Fibroblast of lung (primary cell): ENCODE measurements around the gene PRAF2. TPM values are rescaled to one million over a fixed set of nuclear protein-coding genes. Genes with fewer than 3 reads are reported as not detected.

ENCODE experiments used
- DNase-seq, 2 donors: peaks; one replicate each; pipeline versions ENCODE4 v3.0.0 to v3.0.0-alpha.2; 2010; ENCODE audit warnings: low read depth in 2 of 2
- H2AFZ ChIP-seq: 2 replicates; pipeline ENCODE4 v1.5.1; 2012; ENCODE audit warnings: low read length, control low read depth, inconsistent platforms
- H3K27ac ChIP-seq: 2 replicates; pipeline ENCODE4 v1.5.1; 2011; ENCODE audit warnings: low read length, control low read depth; ENCODE audit not compliant: insufficient read depth
- H3K27me3 ChIP-seq: 2 replicates; pipeline ENCODE4 v1.5.1; 2011; ENCODE audit warnings: mild to moderate bottlenecking, low read length; ENCODE audit not compliant: control insufficient read depth, insufficient read depth
- H3K36me3 ChIP-seq: 2 replicates; pipeline ENCODE4 v1.5.1; 2011; ENCODE audit warnings: low read length; ENCODE audit not compliant: control insufficient read depth, insufficient read depth
- H3K4me1 ChIP-seq: 2 replicates; pipeline ENCODE4 v1.5.1; 2011; ENCODE audit warnings: low read length; ENCODE audit not compliant: control insufficient read depth, insufficient read depth; ENCODE audit errors: extremely low read depth
- H3K4me2 ChIP-seq: 2 replicates; pipeline ENCODE4 v1.5.1; 2011; ENCODE audit warnings: low read length, control low read depth; ENCODE audit not compliant: insufficient read depth; ENCODE audit errors: extremely low read depth
- H3K4me3 ChIP-seq, 4 experiments: fragments of 200-600 bp in 1 of 4; sonication (generic) in 1 of 4; replicated peaks in 1 of 4; 2 replicates each; pipeline ENCODE4 v1.5.1; 2011 to 2016; ENCODE audit warnings: low read length in 4 of 4, low read depth in 3 of 4, mild to moderate bottlenecking in 3 of 4, control low read depth in 2 of 4, inconsistent platforms in 1 of 4, mixed read lengths in 1 of 4; ENCODE audit not compliant: insufficient read depth in 1 of 4; ENCODE audit errors: control extremely low read depth in 1 of 4
- H3K79me2 ChIP-seq: 2 replicates; pipeline ENCODE4 v1.5.1; 2012; ENCODE audit warnings: mild to moderate bottlenecking, low read length, inconsistent platforms; ENCODE audit not compliant: control insufficient read depth, insufficient read depth
- H3K9ac ChIP-seq: 2 replicates; pipeline ENCODE4 v1.5.1; 2011; ENCODE audit warnings: mild to moderate bottlenecking, low read length, control low read depth; ENCODE audit not compliant: insufficient read depth
- H3K9me3 ChIP-seq: 2 replicates; pipeline ENCODE4 v1.5.1; 2012; ENCODE audit warnings: low read depth, low read length; ENCODE audit not compliant: control insufficient read depth, insufficient read depth
- H4K20me1 ChIP-seq: 2 replicates; pipeline ENCODE4 v1.5.1; 2011; ENCODE audit warnings: low read length; ENCODE audit not compliant: control insufficient read depth, insufficient read depth; ENCODE audit errors: extremely low read depth
- EZH2 ChIP-seq: IDR thresholded peaks from 2 replicates; pipeline ENCODE4 v1.5.1; 2012; ENCODE audit warnings: low read length, control low read depth, mild to moderate bottlenecking; ENCODE audit errors: missing control alignments
- polyA plus RNA-seq, 2 donors: library from polyadenylated mRNA; depleted of rRNA in 1 of 2; stranded (reverse) in 1 of 2; unstranded in 1 of 2; fragments of >200 nt; gene quantifications; 2 replicates each; pipeline ENCODE4 v1.2.1, GENCODE V29; 2011 to 2012; ENCODE audit warnings: missing spikeins in 1 of 2
- total RNA-seq: library from RNA; depleted of rRNA; stranded (reverse); fragments of >200 nt; gene quantifications from 2 replicates; pipeline ENCODE4 v1.2.1, GENCODE V29; 2014
- TF ChIP-seq, protein P1 (sequence below), 2 donors: IDR thresholded peaks in 1 of 2; conservative IDR thresholded peaks in 1 of 2; 1 replicate in 1 of 2; 2 replicates in 1 of 2; pipeline ENCODE4 v1.5.1; 2011 to 2012; ENCODE audit warnings: low read length in 2 of 2, control low read depth in 1 of 2, inconsistent platforms in 1 of 2, low read depth in 1 of 2, mild to moderate bottlenecking in 1 of 2

The PRAF2 gene
- total and polyA plus RNA-seq, 2 donors (not counting 1 experiment from before 2014, with no cell fraction given), result 11.9 to 33.1 TPM

DNA sequence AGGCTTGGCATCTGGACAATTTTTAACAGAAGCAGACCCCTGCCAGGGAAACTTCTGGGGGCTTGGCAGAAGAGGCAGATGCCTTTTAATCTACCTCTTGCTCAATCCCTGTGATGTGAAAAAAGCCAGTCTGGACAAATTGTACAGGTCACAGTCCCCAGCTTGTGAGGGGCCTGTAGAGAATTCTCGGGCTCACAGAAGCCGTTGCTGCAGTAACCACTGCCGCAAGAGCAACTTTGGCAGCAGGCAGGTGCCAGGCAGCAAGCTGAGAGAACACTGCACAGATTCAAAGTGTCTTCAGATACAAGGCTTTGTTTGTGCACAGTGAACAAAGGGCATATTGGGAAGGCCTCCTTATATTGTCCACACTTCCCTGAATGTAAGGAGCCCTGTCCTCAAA, 38.0 kb upstream of the PRAF2 start:
- no peaks in the 10 kb centered on the region for H3K79me2 ChIP-seq
- DNase-seq, result no peak
- no peaks in the 10 kb centered on the region for H4K20me1 ChIP-seq
- no peaks in the 10 kb centered on the region for H3K27me3 ChIP-seq
- TF ChIP-seq, protein P1, sequence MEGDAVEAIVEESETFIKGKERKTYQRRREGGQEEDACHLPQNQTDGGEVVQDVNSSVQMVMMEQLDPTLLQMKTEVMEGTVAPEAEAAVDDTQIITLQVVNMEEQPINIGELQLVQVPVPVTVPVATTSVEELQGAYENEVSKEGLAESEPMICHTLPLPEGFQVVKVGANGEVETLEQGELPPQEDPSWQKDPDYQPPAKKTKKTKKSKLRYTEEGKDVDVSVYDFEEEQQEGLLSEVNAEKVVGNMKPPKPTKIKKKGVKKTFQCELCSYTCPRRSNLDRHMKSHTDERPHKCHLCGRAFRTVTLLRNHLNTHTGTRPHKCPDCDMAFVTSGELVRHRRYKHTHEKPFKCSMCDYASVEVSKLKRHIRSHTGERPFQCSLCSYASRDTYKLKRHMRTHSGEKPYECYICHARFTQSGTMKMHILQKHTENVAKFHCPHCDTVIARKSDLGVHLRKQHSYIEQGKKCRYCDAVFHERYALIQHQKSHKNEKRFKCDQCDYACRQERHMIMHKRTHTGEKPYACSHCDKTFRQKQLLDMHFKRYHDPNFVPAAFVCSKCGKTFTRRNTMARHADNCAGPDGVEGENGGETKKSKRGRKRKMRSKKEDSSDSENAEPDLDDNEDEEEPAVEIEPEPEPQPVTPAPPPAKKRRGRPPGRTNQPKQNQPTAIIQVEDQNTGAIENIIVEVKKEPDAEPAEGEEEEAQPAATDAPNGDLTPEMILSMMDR (conservative IDR thresholded peaks at IDR 0.05 in 1 of 2, IDR thresholded peaks at IDR 0.05 in 1 of 2; ENCODE audit: low read depth in 1 of 2, low read length in 2 of 2), result no peak
- TF ChIP-seq EZH2, result no peak
- H3K4me2 ChIP-seq, result no peak overlapping the region
- H3K4me3 ChIP-seq, result no peak overlapping the region
- no peaks in the 10 kb centered on the region for H3K4me1 ChIP-seq
- no peaks in the 10 kb centered on the region for H3K9me3 ChIP-seq
- H2AFZ ChIP-seq, result no peak overlapping the region
- H3K36me3 ChIP-seq, result peaks cover 8% of the 10 kb centered on the region
- no peak overlapping the region for H3K9ac ChIP-seq
- no peak overlapping the region for H3K27ac ChIP-seq

GRCh38 chrX:49110417-49110816, 36.6 kb upstream of the PRAF2 start:
- H3K27me3 ChIP-seq, result no peaks in the 10 kb centered on the region
- no peaks in the 10 kb centered on the region for H3K4me1 ChIP-seq
- peaks cover 4% of the 10 kb centered on the region for H3K36me3 ChIP-seq
- TF ChIP-seq, protein P1 (conservative IDR thresholded peaks at IDR 0.05 in 1 of 2, IDR thresholded peaks at IDR 0.05 in 1 of 2; ENCODE audit: low read depth in 1 of 2, low read length in 2 of 2), result no peak
- no peak for TF ChIP-seq EZH2
- no peak overlapping the region for H3K4me3 ChIP-seq
- no peak overlapping the region for H3K27ac ChIP-seq
- no peak overlapping the region for H3K4me2 ChIP-seq
- no peak overlapping the region for H2AFZ ChIP-seq
- DNase-seq, result no peak
- no peaks in the 10 kb centered on the region for H3K79me2 ChIP-seq
- no peak overlapping the region for H3K9ac ChIP-seq
- H3K9me3 ChIP-seq, result no peaks in the 10 kb centered on the region
- no peaks in the 10 kb centered on the region for H4K20me1 ChIP-seq

DNA sequence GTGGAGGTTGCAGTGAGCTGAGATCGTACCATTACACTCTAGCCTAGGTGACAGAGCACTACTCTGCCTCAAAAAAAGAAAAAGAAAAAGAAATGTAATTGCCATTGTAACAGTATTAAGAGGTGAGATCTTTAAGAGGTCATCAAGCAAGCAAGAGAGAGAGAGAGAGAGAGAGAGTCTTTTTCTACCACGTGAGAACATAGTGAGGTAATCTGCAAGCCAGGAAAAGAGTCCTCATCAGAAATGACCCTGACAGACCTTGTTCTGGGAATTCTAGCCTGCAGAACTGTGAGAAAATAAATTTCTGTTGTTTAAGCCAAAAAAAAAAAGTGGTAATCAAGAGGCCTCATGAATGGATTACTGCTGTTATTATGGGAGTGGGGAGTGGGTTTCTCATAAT, 34.8 kb upstream of the PRAF2 start:
- no peak overlapping the region for H2AFZ ChIP-seq
- H4K20me1 ChIP-seq, result no peaks in the 10 kb centered on the region
- no peaks in the 10 kb centered on the region for H3K79me2 ChIP-seq
- H3K27me3 ChIP-seq, result no peaks in the 10 kb centered on the region
- TF ChIP-seq EZH2, result no peak
- H3K4me3 ChIP-seq, result no peak overlapping the region
- H3K4me1 ChIP-seq, result no peaks in the 10 kb centered on the region
- no peak overlapping the region for H3K4me2 ChIP-seq
- no peaks in the 10 kb centered on the region for H3K9me3 ChIP-seq
- H3K9ac ChIP-seq, result no peak overlapping the region
- no peak for DNase-seq
- H3K36me3 ChIP-seq, result peaks cover 3% of the 10 kb centered on the region
- H3K27ac ChIP-seq, result no peak overlapping the region
